Right ventricle myocardium superior (tissue), 1 donor: ENCODE measurements around the gene C9orf152. TPM values are rescaled to one million over a fixed set of nuclear protein-coding genes. Genes with fewer than 3 reads are reported as not detected.
A peak's percentile ranks its signal among the peaks of the same experiment; 100 is the strongest.

Experiments used
- ATAC-seq: fragments of 200-7000 bp; cut with Tn5 transposase; one replicate; pipeline ENCODE4 v1.9.1; 2020; ENCODE audit warnings: mild to moderate bottlenecking; ENCODE audit not compliant: poor library complexity
- DNase-seq: peaks from one replicate; pipeline ENCODE4 v3.0.0-alpha.2; 2020
- intact Hi-C: fragments of 100-400 bp; cut with DNase I; formaldehyde crosslinking; loops from one replicate; pipeline ENCODE4 v1.11.2; 2022
- total RNA-seq: library from RNA; stranded (reverse); fragmentation: NEBNext Ultra II Directional; extraction: Animal tissue kit (Norgen Biotek cat#: 25700); gene quantifications from one replicate; pipeline ENCODE4 v1.2.1, GENCODE V29; 2021
- donor health status: DM: no; HTN: yes; CAD: no; lungs with severe emphysema.

C9orf152 gene
- total RNA-seq, 1 donor from 2014 or later = not detected

DNA sequence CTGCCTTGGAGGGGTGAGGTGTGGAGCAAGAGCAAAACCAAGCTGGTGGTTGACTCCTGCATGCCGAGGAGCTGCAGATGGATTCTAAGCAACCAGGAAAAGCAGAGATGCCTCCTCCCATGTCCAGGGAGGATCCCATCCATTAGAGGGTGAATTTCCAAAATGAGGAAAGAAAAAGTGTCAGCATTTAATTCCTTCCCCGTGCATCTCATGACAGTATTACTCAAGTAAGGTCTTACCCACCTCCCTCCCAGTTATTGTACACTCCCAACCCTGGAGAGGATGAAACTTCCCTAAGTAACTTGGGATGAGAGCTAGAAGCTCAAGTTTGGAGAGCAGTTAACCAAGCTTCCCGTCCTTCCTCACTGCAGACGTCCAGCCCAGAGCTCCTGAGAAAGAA lies 19.9 kb downstream of the C9orf152 start:
- no peak for DNase-seq
- intact Hi-C loops = no loop called here
- no peak for ATAC-seq

DNA sequence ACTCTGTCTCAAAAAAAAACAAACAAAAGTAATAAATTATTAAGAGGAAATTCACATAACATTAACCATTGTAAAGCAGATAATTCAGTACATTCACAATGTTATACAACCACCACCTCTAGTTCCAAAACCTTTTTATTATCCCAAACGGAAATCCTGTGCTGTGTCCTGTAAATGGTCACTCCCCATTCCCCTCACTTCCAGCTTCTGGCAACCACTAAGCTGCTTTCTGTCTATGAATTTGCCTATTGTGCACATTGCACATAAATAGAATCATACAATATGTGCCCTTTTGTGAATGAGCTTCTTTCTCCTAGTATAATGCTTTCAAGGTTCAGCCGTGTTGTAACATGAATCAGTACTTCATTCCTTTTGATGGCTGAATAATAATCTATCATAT lies 20.8 kb downstream of the C9orf152 start:
- intact Hi-C loops = no loop called here
- ATAC-seq = no peak
- no peak for DNase-seq

DNA sequence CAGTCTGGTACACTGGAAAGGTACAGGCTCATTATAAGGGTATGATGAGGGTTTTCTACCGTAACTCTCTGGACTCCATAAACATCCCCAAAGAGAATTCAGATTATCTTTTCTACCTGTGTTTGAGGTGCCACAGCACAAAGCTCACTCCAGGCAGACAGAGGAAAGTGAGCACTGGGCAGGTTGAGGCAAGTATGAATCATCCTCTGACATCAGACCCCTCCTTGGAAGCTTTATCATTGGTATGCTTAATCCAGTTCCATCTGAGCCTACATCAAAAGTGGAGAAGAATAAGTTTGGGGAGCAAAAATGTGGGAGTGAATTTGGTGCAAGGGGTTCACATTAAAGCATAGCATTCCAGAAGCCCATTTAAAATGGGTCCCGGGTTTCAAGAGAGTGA lies 21.7 kb downstream of the C9orf152 start:
- DNase-seq (no peak), ATAC-seq (no peak)
- intact Hi-C loops = no loop called here

DNA sequence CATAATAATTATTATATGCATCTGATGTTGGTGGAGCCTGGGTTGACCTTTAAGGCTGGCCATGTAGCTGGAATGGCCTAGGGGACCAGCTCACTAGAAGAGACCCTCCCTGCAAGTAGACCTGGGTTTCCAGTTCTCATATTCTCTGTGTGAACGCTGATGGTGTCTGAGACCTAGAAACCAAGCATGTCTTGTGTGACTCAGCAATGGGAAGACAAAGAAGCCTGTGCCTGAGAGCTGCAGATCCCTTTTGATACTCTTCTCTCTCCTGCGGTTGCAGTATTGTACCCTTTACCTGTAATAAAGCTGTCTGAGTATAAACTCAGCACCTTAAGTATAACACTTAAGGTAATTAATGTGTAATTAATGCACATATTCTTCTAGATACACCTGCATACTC lies 22.2 kb downstream of the C9orf152 start:
- ATAC-seq (no peak), DNase-seq (no peak)
- intact Hi-C loops = no loop called here

DNA sequence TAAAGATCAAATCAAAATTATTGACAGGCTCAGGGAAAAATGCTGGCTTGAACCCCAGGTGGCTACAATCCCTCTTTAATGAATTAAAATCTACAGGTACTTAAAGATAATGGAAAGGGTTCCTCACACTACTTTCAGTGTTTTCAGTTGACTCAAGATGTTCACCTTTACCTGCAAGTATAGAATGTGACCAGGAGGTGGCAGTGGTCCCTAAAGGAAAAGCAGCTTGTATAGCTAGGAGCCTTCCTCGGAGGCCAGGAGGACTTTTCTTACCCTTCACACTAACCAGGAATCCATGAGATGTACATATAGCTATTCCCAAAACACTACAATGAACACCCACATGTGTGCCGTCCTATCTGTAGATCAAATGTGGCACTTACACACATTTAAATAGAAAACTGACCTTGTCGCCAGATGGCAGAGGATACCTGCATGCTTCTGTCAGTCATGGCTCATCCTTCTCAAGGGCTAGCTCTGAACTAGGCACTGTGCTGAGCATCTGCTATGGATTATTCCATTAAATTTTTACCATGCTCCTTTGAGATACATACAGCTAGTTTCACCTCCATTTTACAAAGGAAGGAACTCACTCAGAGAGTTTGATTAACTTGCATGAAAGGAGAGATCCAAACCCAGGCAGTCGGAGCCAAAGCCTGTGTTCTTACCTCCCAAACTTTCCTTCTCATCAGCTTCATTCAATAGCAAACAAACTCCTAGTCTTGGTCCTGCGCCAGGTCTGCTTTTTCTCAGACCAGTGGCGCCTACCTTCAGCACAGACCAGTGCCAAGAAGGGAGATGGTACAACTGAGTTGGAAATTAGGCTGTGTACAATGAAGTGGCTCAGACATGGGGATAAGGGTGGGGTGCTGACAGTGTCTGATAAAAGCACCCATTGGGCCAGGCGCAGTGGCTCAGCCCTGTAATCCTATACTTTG lies 24.5 kb downstream of the C9orf152 start:
- intact Hi-C loops = loop anchor here (5.0 kb wide), 1 partner anchor 444 kb away; no protein-coding TSS in a partner anchor
- ATAC-seq (peak; percentile 80), DNase-seq (no peak)

DNA sequence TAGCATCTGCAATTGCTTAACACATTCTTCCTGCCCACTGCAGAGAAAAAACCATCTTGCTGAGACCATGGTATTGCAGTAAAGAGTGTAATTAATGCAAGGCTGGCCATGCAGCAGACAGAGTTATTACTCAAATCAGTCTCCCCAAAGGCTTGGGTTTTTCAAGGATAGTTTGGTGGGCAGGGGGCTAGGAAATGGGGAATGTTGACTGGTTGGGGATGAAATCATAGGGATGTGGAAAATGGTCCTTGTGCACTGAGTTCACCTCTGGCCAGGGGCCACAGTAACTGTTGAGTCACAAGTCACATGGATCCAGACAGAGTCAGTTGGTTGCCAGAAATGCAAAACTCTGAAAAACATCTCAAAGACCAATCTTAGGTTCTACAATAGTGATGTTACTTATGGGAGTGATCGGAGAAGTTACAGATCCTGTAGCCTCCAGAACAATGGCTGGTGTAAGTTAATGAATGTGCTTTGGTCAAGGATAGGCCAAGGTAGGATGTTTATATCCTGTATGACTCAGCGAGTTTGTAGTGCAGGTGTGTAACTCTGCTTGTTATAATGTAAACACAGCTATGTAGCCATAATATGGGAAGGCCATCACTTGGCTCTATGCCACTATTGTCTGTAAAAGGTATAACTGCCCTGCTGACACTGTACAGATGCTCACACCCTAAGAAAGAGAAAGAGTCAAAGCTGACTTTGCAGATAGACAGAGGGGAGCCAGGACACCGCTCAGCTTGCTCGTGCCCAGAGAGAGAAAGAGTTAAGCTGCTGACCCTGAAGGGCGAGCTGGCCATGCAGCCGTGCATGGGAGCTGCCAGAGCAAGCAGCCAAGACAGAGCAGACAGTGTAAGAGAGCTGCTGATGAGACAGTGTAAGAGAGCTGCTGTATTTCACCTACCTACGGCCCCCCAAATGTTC lies 27.2 kb downstream of the C9orf152 start:
- intact Hi-C loops = loop anchor here (5.0 kb wide), 1 partner anchor 447 kb away; no protein-coding TSS in a partner anchor
- ATAC-seq = no peak
- DNase-seq = no peak

DNA sequence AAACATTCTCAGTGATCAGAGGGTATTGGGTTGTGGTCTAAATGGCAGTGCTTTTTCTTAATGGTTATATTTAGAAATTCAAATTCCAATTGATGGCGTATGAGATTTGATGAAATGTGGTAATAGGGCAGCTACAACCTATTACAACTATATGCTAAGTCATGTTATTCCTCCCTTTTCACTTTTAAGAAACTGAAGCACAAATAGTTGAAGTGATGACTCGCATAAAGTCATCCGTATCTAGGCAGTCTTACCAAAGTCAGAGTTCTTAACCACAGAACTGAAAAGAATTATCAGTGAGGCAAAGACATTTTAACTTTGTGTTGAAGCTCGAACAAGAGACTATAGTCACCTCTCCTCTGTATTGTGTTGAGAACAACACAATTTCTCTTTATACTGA lies 28.2 kb downstream of the C9orf152 start:
- no peak for ATAC-seq
- intact Hi-C loops = loop anchor here (5.0 kb wide), 1 partner anchor 448 kb away; no protein-coding TSS in a partner anchor
- no peak for DNase-seq

DNA sequence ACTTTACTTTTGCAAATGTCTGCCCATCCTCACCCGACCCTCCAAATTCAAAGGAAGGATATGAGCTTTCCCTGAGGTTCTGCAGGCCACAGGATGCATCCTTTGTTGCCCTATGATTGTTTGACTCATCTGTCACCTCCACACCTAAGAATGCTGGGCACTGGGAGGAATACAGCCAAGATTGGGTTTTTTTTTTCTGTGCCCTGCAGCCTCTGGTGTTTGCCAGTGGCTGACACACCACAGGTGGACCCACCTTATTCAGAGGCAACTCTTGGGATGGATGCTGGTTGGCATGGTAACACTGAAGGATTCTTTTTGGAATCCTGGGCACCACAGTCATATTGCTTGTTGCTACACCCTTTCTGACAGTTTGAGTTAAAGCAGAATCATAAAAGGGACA lies 29.7 kb downstream of the C9orf152 start:
- ATAC-seq = no peak
- DNase-seq = no peak
- intact Hi-C loops = no loop called here

DNA sequence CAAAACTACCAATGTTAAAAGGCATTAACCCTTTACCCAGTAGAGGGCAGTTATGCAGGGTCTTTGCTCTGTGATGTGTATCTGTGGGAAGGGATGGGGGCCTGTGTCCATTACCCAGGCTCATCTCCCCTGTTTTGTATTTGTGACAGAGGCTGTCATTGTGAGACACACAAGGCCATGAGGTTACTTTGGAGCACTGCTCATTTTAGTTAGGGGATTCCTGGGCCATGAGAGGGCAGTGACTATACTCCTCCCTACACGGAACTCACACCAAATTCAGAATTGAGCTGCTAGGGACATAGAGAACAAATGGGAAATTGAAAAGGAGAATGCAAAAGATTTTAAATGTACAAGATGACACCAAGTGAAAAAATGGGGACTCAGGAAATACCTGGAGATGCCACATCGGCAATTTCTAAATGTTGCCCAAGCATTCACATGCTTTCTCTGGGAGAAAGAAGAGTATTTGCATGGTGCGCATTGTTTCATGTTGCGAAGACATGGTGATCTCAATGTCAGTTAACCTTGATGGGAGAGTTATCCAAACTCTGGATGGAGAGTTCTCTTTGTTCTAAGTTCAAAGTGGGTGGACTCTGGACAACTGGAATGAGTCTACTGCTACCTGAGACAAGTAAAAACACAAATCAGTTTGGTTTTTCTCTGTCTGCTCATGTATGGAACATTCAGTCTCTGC lies 32.5 kb downstream of the C9orf152 start:
- no peak for DNase-seq
- intact Hi-C loops = no loop called here
- no peak for ATAC-seq

DNA sequence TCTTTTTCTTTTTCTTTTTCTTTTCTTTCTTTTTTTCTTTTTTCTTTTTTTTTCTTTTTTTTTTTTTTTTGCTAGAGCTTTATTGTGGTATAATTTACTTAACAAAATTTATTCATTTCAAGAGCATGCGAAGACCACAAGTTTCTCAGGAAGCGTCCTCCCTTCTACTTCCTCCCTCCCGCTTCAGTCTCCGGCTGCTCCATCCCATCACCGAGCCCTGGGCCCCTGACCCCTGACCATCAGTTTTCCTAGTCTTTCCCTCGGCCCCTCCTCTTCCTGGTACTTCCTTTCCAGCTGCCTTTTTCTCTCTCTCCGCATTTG lies 34.7 kb downstream of the C9orf152 start:
- no peak for ATAC-seq
- intact Hi-C loops = no loop called here
- DNase-seq = no peak

DNA sequence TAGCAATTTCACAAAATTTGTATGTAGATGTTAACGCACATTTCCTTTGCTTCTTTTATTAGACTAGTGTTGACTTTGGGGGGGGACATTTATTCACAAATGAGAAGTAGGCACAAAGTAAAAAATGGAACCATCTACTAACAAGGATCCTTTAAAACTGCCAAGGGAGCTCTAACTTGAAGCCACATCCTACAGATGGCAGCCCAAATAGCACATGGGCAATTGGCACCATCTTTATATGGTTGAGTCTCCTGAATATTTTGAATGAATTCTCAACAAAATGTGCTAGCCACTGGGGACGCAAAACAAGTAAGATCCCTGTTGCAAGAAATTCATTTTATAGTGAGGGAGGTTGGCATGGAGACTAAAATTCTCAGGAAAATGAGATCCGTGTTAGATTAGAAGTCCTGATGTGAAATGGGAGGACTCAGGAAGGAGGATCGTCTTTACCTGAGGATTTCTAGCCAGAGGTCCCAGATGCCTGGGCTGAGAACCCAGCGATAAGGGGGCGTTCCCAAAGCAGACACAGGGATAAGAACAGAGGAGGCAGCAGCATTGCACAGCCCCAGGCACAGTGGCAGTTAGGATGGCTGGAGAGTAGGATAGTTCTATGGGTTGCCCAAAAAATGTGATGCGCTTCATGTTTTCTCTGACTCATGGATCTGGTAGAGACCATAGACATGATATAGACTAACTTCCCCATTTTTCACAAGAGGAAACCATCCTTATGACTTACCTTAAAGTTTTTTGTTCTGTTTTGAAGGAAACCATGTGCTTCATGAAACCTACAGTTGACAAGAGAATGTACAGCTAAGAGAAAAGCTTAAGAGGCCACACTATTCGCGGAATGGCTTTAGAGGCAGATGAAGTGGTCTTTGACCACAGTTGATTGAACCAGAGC lies 37.4 kb downstream of the C9orf152 start:
- DNase-seq (no peak), ATAC-seq (no peak)
- intact Hi-C loops = no loop called here

DNA sequence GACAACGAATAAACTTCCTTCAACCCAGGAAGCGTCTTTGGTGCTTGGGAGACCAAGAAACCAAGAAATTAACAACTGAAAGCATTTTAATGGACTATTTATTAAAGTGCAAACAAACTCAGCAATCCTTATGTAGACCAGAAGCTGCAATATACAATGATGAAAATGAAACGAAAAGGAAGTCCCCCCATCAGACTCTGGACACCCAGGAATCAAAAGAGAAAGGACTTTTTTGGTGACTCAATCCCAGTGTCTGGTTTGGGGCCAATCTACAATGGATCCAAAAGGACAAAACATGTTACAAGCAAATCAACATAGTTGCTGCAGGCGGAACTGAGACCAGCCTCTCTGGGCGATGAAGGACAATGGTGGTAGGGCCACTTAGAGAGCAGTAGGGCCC lies 39.5 kb downstream of the C9orf152 start:
- DNase-seq = no peak
- intact Hi-C loops = no loop called here
- no peak for ATAC-seq

DNA sequence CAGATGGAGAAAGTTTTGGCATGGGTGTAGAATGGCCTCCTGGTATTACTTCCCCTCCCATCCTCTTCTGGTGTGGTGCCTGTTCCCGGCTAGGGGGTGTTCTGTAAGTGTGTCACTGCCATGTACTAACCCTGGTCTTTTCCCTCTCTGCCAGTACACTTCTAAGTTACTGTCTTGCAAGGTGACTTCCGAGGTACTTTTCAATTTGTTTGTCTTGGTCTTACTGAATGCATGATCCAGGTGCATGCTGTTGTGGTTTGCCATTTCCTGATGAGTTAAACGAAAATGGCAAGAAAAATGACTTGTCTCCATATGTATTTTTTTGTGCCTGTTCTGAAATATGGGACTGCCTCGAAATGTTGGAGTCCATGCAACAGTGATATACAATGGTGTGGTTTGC lies 46.0 kb downstream of the C9orf152 start:
- DNase-seq (no peak), ATAC-seq (no peak)
- intact Hi-C loops = no loop called here

DNA sequence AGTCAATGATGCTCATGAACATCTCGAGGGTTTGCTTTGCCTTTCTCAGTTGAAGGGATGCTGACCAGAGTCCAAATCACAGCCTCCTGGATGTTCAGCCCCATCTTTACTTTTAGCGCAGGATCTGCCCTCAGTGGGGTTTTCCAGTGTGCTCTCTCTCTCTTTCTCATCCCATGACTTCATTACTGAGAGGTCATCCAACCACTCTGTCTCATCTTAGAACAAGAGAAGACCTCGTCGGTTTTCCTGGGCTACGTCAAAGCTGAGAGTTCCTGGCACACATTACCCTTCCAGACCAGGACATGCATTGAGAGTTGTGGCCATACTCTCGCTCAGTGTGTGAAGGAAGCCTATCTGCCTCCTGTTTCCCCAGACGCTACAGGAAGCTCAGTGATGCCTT lies 47.3 kb downstream of the C9orf152 start:
- intact Hi-C loops = no loop called here
- no peak for ATAC-seq
- no peak for DNase-seq

DNA sequence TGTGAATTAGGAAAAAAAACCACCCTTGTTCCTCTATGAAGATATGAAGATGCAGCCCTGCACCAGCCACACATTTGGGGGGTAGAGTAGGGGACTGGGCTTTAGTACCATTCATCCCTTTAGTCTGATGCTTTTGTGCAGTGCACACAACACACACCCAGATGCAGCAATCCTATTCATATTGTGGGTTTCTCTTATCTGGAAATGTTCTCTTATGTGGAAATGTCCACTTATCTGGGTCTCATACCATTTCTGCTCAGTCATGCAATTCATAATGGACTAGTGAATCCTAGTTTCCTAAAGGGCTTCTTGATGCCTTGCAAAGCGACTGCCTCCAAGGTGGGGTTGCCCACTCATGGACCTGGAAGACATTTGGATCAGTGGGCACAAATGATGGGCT lies 47.8 kb downstream of the C9orf152 start:
- intact Hi-C loops = no loop called here
- ATAC-seq (no peak), DNase-seq (no peak)

DNA sequence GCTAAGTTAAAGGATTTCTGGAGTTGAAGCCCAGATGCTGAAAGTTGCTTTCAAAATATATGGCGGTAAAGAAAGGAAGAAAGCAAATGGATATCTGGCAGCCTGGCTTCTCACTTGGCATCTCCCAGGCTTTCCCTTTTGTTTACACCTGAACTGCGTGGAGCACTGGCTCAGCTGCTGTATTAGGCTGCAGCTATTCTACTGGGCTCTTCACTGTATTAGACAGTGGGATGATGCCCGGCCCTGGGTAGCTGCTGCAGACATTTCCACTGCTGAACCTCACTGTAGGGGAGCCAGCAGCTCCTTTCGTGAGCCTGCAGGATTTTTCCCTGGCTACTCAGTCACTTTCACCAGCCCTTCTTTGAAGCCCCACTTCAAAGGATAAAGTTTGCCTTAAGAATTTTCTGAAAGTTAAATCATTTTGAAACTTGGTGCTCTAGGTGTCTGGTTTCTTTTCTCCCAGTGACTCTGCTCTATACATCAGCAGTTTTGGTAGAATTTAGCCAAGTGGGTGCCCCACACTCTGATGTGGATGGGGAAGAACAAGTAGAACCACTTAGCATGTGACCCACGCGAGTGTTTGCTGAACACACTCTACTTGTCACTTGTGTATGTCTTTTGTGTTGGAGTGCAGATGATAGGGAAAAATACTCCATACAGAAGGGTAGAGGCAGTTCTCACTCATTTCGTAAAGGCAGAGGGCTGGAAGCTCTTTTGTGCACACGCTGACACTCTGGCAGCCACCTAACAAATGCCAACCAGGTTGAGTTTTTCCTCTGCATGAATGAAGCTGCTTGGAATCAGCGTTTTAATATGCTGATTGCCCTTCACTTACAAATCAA lies 49.9 kb downstream of the C9orf152 start:
- DNase-seq (no peak), ATAC-seq (peak; percentile 19)

DNA sequence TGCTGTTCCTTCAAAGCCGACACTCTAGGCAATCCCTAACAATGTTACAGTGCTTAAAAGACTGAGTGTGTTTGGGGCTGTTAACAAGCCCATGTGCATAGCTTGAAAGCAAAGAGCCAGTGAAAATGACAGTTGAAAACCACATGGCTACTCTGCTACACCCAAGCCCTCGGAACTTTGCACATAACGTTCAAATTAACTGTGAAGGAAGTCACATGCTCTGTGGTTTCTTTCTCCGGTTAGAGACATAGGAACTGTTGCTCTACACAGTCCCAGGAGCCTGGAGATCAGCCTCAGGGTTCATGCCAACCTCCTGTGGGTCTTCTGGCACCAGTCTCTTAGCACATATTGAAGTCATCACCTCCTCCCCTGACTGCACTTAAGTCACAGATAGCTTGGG lies 51.1 kb downstream of the C9orf152 start:
- ATAC-seq (peak; percentile 47), DNase-seq (no peak)
- intact Hi-C loops = no loop called here

More for the DNA sequence above, 49.9 kb downstream of the C9orf152 start:
- intact Hi-C loops = no loop called here
